Suprapubic skin (tissue), 3 donors: ENCODE results near the gene NPIPB2.

ENCODE experiments used
- CTCF ChIP-seq, 2 donors: fragments of 200-600 bp in 1 of 2; fragments of 450-650 bp in 1 of 2; sonication (generic) in 1 of 2; IDR thresholded peaks; one replicate each; pipeline ENCODE4 v1.5.1; 2016 to 2019; ENCODE audit warnings: antibody characterized with exemption in 2 of 2, mild to moderate bottlenecking in 1 of 2, moderate library complexity in 1 of 2
- POLR2AphosphoS5 ChIP-seq, 3 donors: sonication (generic); formaldehyde crosslinking; IDR thresholded peaks; one replicate each; pipeline ENCODE4 v1.6.1; 2017; ENCODE audit warnings: antibody characterized with exemption in 3 of 3

- TF ChIP-seq CTCF (IDR thresholded peaks at IDR 0.05) (no peak), POLR2AphosphoS5 (IDR thresholded peaks at IDR 0.05) (no peak)
Observed at GRCh38 chr16:11963706-11964105, 21.9 kb upstream of the NPIPB2 start.
